Astrocyte of the spinal cord (primary cell): ENCODE results near the gene PIK3C3.

ENCODE experiments used
- DNase-seq: peaks from one replicate; pipeline ENCODE4 v3.0.0; 2011; ENCODE audit warnings: low read depth, low spot score
- H3K4me3 ChIP-seq: 2 replicates; pipeline ENCODE4 v1.5.1; 2011; ENCODE audit warnings: low read depth, mild to moderate bottlenecking, low read length, moderate library complexity
- in situ Hi-C: cut with HindIII; loops from 2 replicates; pipeline ENCODE4 v1.10.0; 2017; ENCODE audit warnings: low sequenced_read_pairs
- TF ChIP-seq, protein P1 (sequence below): IDR thresholded peaks from 2 replicates; pipeline ENCODE4 v1.5.1; 2012; ENCODE audit warnings: low read depth, mild to moderate bottlenecking, low read length, inconsistent platforms

PIK3C3 gene

GRCh38 chr18:42095732-42096377 lies 140.8 kb downstream of the PIK3C3 start:
- DNase-seq = no peak
- H3K4me3 ChIP-seq = no peak overlapping the region
- in situ Hi-C loops = no loop called here
- TF ChIP-seq, protein P1, sequence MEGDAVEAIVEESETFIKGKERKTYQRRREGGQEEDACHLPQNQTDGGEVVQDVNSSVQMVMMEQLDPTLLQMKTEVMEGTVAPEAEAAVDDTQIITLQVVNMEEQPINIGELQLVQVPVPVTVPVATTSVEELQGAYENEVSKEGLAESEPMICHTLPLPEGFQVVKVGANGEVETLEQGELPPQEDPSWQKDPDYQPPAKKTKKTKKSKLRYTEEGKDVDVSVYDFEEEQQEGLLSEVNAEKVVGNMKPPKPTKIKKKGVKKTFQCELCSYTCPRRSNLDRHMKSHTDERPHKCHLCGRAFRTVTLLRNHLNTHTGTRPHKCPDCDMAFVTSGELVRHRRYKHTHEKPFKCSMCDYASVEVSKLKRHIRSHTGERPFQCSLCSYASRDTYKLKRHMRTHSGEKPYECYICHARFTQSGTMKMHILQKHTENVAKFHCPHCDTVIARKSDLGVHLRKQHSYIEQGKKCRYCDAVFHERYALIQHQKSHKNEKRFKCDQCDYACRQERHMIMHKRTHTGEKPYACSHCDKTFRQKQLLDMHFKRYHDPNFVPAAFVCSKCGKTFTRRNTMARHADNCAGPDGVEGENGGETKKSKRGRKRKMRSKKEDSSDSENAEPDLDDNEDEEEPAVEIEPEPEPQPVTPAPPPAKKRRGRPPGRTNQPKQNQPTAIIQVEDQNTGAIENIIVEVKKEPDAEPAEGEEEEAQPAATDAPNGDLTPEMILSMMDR = no peak

DNA sequence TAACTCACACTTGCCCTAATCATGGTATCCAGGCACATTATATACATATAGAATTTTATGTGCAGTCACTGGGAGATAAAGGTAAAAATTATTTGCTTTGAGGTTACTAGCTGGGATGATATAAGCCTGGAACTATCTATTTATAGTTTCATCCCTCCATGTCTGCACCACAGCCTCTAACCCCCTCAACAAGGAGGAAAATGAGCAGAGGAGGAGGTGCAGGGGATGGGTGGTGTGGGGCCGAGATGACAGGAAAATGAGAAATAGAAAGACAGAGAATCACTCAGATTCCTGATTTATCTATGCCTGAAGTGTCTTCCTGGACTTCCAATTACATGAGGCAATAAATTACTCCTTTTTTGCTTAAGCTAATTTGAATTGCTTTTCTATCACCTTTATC lies 145.2 kb downstream of the PIK3C3 start:
- DNase-seq = no peak
- TF ChIP-seq, protein P1 = no peak
- H3K4me3 ChIP-seq = no peak overlapping the region
- in situ Hi-C loops = no loop called here

- DNase-seq = no peak
- in situ Hi-C loops = no loop called here
- no peak overlapping the region for H3K4me3 ChIP-seq
- TF ChIP-seq, protein P1 = no peak
Observed at GRCh38 chr18:42100911-42101310, 145.9 kb downstream of the PIK3C3 start.

DNA sequence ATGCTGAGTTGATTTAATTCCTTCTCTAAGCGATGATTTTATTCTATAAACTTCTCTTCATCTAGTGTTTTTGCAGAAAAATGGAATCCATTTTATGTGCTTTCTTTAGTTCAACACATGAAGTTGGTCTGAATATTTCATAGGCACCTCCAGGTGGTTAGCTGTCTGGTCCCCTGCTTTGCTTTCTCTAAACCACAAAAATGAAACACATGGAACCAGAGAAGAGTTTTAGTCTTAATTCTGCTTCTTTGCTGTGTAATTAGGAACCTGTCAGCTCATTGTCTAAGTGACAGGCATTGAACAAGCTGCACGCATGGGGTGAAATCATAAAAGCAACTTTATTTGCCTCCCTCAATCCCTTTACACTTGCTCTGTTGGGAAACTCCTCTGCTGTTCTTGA lies 150.4 kb downstream of the PIK3C3 start:
- H3K4me3 ChIP-seq = no peak overlapping the region
- in situ Hi-C loops = no loop called here
- DNase-seq = no peak
- TF ChIP-seq, protein P1 = no peak

- H3K4me3 ChIP-seq = no peak overlapping the region
- no peak for DNase-seq
- TF ChIP-seq, protein P1 = no peak
- in situ Hi-C loops = no loop called here
Observed at GRCh38 chr18:42106784-42107183, 151.8 kb downstream of the PIK3C3 start.

GRCh38 chr18:42107287-42107686 lies 152.3 kb downstream of the PIK3C3 start:
- no peak overlapping the region for H3K4me3 ChIP-seq
- in situ Hi-C loops = no loop called here
- DNase-seq = no peak
- TF ChIP-seq, protein P1 = no peak
